ENCODE data around the gene SPX.

DNA sequence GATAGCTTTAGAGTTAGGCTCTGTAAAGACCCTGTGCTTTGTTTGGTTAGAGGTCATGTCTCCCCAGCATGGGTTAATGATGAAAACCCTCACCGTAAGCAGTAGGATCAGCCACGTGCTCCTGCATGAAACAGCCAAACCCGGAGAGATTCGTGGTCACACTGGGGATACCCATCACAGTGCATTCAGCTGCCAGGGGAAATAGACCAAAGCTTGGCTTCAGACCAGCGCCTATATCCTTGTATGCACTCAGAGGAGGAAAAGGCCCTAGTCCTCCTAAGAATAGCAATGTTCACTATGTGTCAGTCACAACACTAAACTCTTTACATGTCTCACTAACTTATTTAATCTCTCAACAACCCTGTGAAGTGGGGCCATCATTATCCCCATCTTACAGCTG, 16.3 kb downstream of the SPX start:
- TF ChIP-seq EZH2phosphoT487 (IDR thresholded peaks at IDR 0.05; ENCODE audit: borderline replicate concordance, low read depth) (no peak), CHD2 (IDR thresholded peaks at IDR 0.05; ENCODE audit: low read length, partially characterized antibody) (no peak), REST (IDR thresholded peaks at IDR 0.05; ENCODE audit: low read depth, low read length) (no peak), SIN3A (IDR thresholded peaks at IDR 0.05; ENCODE audit: borderline replicate concordance, low read depth, low read length) (no peak), RAD21 (IDR thresholded peaks at IDR 0.05; ENCODE audit: low read length) (no peak)

Data from SK-N-SH (cell line).